Activated T-cell treated with anti-CD3 and anti-CD28 coated beads, Interleukin-2, amount 50 U/mL, for 1 hour (primary cell): ENCODE data around the gene IDH2.

Experiments used
- DNase-seq: peaks from one replicate; pipeline ENCODE4 v3.0.0-alpha.2; 2020

IDH2 gene

DNA sequence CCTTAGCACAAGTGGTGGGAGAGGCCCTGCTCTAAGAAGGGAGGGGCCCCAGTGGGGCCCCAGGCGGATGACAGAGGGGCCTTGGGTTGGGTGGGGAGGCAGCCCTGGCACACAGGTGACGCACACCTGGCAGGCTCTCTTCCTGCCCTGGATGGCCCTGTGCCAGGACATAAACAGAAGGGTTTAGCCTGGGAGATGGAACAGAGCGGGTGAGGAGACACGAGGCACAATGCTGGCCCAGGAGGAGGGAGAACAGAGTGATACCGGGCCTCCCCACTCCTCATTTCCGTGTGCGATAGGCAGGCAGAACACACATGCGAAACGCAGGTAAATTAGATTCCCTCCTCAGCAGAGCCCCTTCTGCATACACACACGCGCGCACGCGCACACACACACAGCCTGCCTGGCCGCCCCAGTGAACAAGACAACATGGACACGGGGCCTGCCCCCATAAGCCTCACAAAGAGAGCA lies 39.8 kb downstream of the IDH2 start:
- DNase-seq: peak; percentile 40

GRCh38 chr15:90062023-90062442 lies 40.2 kb downstream of the IDH2 start:
- peak; percentile 33 for DNase-seq

DNA sequence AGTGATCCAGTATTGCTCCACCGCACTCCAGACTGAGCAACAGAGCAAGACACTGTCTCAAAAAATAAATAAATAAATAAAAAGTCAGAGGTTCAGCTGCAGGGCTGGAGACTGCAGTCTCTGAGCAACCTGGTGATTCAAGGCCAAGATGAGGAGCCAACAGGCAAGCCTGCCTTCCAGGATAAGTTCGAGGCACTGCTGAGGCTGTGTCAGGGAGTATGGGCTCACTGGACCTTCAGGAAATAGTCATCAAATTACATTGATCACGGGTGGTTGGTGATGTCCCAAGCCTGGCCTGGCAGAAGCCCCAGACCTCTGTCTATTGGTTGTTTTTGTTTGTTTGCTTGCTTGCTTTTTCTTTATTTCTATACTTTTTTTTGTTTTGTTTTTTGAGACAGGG lies 41.5 kb downstream of the IDH2 start:
- no peak for DNase-seq

DNA sequence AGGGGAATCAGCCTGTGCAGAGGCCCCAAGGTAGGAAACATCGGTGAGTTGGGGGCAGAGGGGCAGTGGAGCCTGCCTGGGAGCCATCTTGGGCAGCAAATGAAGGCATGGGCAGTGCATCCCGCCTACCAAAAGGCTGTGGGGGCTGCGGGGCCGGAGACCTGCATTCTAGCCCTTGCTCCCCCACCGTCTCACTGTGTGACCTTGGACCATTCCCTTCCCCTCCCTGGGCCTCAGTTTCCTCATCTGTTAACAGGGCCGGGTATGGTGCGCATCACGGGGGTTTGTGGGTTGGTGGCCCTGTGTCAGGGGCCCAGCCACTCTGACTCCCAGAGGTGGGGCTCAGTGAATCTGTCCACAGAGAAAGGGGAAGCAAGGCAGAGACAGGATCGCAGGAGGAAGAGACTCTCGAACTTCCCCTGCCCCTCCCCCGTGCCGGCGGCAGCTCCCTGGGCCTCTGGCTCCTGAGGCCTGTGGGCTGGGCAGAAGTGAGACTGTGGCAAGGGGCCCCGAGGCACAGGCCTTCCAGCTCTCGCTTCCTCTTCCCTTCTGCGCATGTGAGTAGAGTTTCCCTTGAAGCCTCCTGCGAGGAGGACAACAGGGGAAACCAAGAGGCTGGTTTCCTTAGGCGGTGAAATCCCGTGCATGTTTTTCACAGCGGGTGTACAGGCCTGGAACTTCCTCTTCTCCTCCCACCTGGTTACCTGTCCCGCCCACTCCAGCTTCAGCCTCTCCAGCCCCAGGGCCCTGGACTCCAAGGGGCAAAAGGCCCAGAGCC lies 42.9 kb downstream of the IDH2 start:
- peak; percentile 55 for DNase-seq

GRCh38 chr15:90058775-90059174 lies 43.5 kb downstream of the IDH2 start:
- no peak for DNase-seq

GRCh38 chr15:90058308-90058707 lies 44.0 kb downstream of the IDH2 start:
- no peak for DNase-seq

GRCh38 chr15:90056529-90056928 lies 45.7 kb downstream of the IDH2 start:
- no peak for DNase-seq

DNA sequence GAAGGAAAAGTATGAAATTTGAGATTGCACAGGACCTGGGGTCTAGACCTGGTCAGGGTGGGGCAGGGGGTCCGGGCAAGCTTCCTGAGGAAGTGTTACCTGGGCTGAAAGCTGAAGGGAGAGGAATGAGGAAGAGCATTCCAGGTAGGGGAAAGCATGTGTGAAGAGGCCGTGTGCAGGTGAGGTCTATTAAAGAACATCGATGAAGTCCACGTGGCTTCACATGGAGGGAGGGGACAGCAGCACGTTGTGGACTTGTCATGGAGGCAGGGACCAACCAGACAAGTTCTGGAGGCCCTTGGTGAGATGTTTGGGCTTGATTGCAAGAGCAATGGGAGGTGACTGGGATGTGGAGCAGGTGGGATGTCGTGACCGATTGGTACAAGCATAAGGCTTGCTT lies 47.1 kb downstream of the IDH2 start:
- DNase-seq: no peak

DNA sequence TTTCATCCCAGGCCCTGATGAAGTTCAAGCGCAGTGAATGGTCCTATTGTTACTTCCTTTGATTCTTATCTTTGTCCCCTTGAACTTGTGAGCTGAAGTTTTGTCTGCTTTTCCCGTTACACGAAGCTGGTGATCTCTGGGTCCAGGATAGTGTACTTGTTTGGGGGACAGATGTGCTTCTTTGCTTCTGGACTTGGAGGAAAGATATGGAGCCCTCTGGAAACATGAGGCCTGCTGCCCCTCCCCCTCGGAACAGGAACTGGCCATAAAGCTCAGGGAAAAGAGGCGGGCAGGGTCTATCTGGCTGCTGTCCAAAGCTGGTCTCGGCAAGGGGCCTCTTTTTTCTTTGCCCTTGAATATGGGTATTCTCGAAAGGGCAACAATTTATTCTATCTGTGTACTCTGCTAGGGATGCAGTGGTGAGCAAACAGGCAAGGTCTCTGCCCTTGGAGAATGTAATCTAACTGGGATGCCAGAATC lies 47.6 kb downstream of the IDH2 start:
- no peak for DNase-seq

DNA sequence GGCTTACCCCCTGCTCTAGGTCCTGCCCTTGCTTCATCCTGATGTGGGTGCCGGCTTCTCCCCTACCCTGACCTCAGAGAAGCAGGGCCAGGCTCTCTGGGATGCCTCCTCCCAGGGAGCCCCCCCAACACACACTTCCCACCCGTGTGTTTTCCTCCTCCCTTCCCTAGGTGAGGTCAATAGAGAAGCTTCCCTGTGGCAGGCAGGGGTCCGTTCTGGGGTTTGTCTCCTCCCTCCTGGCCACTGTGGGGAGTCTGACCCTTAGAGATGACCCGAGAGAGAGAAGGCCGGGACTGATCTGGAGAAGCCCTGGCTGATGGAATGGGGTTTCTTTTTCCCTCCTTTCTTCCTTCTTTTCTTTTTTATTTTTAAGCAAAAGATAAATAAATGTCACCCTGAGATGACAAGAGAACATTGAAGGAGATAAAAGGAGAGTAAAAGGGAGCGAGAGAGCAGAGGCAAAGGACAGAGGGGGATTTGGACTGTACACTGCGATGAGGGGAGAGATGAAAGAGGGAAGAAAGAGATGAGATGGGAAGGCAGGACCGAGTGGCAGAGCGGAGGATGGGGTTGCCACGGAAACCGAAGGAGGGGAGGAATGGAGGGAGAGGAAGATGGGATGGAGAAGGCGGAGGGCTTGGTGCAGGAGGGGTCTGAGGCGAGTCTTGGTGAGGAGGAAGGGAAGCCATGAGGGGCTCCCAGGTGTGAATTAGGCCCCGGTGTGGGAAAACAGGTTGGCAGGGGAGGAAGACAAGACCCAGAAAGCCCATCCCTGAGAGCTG lies 48.4 kb downstream of the IDH2 start:
- DNase-seq: no peak

GRCh38 chr15:90051874-90052273 lies 50.4 kb downstream of the IDH2 start:
- DNase-seq: no peak

- DNase-seq: no peak
Measured at GRCh38 chr15:90049666-90050604, 52.3 kb downstream of the IDH2 start.

- no peak for DNase-seq
Measured at GRCh38 chr15:90049030-90049429, 53.2 kb downstream of the IDH2 start.

DNA sequence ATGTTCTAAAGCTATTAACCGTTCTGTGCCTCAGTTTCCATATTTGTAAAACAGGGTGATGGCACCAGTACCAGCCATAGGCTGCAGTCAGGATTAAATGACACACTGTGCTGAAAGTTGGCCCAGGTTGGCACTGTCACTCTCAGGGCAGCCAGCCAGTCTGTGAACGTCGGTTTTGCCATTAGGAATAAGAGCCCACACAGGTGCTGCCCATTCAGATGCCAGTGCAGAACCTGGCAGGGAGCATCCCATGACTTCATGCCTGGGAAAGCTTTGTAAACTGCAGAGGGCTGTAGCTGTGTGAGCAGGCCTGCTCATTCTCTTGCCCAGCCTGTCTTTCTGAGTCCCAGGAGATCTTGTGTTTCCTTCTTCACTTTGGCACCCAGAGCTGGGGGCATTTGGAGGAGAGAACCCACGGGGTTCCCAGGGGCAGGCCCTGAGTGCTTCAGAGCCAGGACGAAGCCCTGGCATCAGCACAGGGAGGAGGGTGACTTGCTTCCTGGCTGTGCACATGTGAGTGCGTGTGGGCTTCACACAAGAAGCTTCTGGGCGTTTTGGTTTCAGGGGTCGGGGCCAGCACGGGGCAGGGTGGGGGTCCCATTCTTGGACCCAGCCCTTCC lies 54.2 kb downstream of the IDH2 start:
- no peak for DNase-seq

DNA sequence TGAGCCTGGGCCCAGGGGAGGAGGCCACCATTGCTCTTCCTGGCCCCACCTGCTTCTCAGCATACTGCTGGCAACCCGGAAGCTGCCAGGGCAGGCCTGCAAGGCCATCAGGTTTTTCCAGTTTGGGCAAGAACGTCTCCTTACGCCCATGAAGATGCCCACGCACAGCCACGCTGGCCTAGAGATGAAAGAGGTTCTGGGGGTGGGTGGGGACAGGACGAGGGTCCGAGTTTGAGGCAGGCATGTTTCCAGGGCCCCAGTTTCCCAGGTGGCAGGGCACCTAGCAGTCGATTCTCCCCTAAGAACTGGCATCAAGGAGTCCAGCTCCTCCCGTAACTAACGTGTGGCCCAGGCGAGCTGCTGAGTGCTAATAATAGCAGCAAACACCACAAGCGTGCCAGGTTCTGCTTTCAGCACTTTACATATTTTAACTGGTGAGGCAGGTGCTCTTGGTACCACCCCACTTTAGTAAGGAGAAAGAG lies 55.3 kb downstream of the IDH2 start:
- DNase-seq: no peak

DNA sequence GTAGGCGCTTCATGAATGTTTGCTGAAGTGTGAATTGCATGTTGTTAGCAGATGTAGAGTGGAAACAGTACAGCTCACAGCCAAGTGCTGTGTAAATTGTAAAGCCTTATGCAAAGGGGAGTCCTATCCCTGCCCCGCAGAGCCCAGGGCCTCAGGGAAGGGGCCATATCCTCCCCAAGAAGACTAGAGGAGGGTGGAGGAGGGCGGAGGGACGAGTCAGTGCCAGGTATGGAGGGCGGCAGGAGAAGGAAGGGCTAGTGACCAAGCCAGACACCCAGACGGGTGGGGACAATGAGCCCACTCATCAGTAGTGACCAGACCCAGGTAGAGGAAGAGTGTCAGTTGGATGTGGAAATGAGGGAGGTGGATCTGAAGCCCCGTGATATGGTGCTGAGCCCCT lies 56.0 kb downstream of the IDH2 start:
- DNase-seq: no peak

DNA sequence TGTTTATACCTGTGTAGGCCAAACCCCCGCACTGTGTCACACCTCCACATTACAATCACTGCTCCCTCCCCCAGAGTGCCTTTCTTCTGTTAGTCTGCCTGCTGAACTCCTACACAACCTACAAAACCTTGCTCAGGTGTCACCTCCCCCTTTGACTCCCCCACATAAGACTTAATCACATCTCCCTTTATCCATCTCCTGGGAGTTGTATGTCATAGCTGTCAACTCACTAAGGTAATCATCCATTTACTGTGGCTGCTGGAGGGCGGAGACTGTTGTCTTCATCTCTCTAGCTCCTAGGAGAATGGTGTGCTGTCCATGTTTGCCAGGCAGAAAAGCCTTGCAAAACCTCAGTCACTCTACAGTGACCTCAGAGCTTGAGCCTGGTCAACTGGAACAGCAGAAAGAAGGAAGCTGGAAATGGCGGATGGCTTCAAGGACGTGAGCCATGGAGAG lies 57.3 kb downstream of the IDH2 start:
- no peak for DNase-seq

DNA sequence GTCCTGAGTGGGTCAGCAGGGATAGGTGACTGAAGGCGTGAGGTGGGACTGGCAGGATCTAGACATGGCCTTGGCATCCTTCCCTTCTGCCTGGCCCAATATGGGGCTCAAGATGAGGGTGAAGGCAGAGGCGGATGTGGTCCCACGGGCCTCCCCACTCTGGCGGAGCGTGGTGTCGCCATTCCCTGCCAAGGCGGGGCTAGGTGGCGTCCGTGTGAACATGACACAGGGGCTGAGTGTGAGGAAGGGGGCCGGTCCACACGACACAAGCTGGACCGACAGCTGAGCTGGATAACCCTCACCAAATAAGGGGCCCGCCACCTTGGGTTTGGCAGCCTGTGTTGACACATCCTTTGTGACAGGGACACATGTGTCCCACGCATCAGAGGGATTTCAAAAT lies 58.1 kb downstream of the IDH2 start:
- no peak for DNase-seq

DNA sequence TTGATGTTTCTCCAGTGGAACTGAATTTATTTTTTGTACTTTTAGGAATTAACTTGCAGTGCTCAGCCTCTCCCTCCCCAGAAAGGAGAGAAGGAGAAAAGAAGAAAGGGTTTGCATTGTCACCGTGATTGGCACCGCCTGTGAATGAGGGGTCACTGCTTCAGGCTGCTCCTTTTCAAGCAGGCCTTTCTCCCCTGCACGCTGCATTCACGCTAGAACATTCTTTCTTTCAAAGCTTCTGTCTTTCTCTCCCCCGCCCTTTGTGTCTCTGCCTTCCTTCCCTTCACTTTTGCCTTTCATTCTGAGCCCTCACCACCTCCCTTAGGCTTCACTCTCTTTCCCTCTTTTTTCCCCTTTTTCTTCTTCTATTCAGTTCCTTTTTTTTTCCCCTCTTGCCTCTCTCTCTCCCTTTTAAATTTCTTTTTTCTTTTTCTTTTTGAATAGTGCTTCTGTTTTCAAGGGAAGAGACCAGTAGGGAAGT lies 58.7 kb downstream of the IDH2 start:
- DNase-seq: no peak

DNA sequence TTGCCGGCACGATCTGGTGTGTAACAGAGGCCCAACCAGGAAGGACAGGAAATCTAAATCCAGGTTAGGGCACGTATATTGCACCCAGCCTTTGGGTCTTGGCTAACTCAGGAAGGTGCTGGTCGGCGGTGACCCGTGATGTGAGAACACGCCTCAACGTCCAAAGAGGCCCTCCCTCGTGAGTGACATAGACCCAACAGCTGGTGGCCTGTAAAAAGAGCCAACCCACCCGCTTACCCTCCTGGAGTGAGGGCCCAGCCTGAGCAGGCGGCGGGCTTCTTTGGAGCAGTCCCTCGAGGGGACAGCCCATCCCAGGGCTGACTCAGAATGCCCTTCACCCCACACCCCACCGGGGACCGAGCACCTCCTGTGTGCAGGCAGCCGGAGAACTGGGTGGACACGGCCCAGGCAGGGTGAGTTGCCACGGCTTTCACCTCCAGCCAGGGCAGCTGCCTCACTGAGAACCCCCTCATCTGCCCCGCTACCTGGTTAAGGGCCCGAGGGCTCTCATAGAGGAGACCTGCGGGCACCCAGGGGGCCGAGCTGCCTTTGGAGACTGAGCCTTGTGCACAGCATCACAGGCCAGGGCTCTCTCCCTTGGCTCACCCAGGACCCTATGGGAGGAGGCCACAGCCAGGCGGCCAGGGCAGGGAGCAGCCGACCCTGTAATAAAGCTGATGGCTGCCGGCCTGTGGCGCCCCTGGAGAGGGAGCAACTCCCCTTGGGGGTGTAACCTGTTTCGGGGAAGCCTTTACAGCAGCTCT lies 59.3 kb downstream of the IDH2 start:
- DNase-seq: no peak

- no peak for DNase-seq
Measured at GRCh38 chr15:90042356-90042755, 59.9 kb downstream of the IDH2 start.
